Measurements from ENCODE around the gene NAALADL1.

Gene NAALADL1

DNA sequence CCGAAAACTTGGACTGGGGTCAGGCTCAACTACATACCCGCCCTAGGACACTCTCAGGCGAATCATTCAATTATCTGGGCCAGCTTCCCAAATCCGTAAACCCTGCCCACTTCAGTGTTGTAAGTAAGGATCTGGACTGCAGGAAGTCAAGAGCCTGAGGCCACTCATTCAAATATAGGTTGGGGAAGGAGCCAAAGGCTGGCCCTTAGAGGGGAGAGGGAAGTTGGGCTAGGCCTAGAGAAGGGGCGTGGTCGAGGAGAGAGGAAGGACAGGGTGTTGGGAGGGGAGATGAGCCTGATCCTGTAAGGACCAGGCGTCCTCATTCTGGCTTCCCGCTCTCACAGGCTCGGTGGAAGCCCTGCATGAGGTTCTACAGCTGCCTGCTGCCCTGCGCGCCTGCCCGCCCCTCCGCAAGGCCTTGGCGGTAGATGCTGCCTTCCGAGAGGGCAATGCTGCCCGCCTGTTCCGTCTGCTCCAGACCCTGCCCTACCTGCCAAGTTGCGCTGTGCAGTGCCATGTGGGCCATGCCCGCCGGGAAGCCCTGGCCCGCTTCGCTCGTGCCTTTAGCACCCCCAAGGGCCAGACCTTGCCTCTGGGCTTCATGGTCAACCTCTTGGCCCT, 14.4 kb downstream of the NAALADL1 start:
- no peak overlapping the region for H3K4me3 ChIP-seq (ENCODE audit: low read depth, low read length)
- no peaks in the 10 kb centered on the region for H3K4me1 ChIP-seq
- no peaks in the 10 kb centered on the region for H3K79me2 ChIP-seq
- TF ChIP-seq, protein P1, sequence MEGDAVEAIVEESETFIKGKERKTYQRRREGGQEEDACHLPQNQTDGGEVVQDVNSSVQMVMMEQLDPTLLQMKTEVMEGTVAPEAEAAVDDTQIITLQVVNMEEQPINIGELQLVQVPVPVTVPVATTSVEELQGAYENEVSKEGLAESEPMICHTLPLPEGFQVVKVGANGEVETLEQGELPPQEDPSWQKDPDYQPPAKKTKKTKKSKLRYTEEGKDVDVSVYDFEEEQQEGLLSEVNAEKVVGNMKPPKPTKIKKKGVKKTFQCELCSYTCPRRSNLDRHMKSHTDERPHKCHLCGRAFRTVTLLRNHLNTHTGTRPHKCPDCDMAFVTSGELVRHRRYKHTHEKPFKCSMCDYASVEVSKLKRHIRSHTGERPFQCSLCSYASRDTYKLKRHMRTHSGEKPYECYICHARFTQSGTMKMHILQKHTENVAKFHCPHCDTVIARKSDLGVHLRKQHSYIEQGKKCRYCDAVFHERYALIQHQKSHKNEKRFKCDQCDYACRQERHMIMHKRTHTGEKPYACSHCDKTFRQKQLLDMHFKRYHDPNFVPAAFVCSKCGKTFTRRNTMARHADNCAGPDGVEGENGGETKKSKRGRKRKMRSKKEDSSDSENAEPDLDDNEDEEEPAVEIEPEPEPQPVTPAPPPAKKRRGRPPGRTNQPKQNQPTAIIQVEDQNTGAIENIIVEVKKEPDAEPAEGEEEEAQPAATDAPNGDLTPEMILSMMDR (IDR thresholded peaks at IDR 0.05) = no peak
- H3K9me3 ChIP-seq (ENCODE audit: control insufficient read depth, low read length) = no peaks in the 10 kb centered on the region
- H3K36me3 ChIP-seq (ENCODE audit: control insufficient read depth, insufficient read depth, low read length) = no peaks in the 10 kb centered on the region
- no peaks in the 10 kb centered on the region for H3K27me3 ChIP-seq (ENCODE audit: control insufficient read depth, insufficient read depth, low read length)
- H3K27ac ChIP-seq = no peak overlapping the region
- no peak overlapping the region for H3K9ac ChIP-seq
- H2AFZ ChIP-seq = no peak overlapping the region
- no peak overlapping the region for H3K4me2 ChIP-seq (ENCODE audit: low read length)

DNA sequence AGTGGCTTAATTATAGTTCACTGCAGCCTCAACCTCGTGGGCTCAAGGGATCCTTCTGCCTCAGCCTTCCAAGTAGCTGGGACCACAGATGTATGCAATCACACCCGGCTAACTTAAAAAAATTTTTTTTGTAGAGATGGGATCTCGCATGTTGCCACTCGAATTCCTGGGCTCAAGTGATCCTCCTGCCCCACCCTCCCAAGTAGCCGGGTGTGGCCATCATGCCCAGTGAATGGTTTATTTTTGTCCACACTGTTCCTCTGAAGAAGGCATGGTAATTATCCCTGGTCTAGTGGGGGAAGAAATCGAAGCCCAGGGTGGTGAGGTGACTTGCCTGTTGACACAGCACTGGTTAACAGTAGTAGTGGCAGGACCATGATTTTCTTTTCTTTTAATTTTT, 15.5 kb downstream of the NAALADL1 start:
- Histone ChIP-seq H3K9me3 (ENCODE audit: control insufficient read depth, low read length) (no peaks in the 10 kb centered on the region), H3K4me2 (ENCODE audit: low read length) (no peak overlapping the region), H3K36me3 (ENCODE audit: control insufficient read depth, insufficient read depth, low read length) (no peaks in the 10 kb centered on the region), H3K27me3 (ENCODE audit: control insufficient read depth, insufficient read depth, low read length) (no peaks in the 10 kb centered on the region), H3K4me1 (no peaks in the 10 kb centered on the region), H3K9ac (no peak overlapping the region), H3K79me2 (no peaks in the 10 kb centered on the region), H2AFZ (no peak overlapping the region), H3K4me3 (ENCODE audit: low read depth, low read length) (no peak overlapping the region), H3K27ac (no peak overlapping the region)
- TF ChIP-seq, protein P1 (IDR thresholded peaks at IDR 0.05) = no peak

DNA sequence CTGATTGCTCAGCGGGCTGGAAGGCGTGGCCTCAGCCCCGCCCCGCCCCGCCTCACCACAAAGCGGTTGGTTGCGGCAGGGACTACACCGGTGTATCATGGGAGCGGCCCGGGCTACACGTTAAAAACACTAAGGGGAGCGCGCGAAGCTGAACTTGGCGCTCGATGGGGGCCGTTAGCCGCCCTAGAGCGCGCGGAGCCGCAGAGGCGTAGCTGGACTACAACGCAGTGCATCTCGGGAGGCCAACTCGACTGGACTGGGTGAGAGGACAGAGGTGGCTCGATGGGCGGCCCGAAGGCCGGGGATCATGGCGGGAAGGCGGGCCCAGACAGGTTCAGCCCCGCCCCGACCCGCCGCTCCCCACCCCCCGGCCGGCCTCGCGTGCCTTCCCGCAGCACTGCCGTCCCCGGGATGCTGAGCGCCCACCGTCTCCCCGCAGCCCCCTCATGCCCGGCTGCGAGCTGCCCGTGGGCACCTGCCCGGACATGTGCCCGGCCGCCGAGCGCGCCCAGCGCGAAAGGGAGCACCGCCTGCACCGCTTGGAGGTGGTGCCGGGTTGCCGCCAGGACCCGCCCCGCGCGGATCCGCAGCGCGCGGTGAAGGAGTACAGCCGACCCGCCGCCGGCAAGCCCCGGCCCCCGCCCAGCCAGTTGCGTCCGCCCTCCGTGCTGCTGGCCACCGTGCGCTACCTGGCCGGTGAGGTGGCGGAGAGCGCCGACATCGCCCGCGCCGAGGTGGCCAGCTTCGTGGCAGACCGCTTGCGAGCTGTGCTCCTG, 17.3 kb downstream of the NAALADL1 start, which contains the start of gene SAC3D1:
SAC3D1 (plus strand) TSS at position 364 of the 776 bp plus-strand sequence; CDS start at position 447, 83 bp downstream.
- TF ChIP-seq, protein P1 (IDR thresholded peaks at IDR 0.05) = no peak
- no peaks in the 10 kb centered on the region for H3K27me3 ChIP-seq (ENCODE audit: control insufficient read depth, insufficient read depth, low read length)
- H3K79me2 ChIP-seq = no peaks in the 10 kb centered on the region
- peak within 1 kb of the TSS; percentile 91 for H2AFZ ChIP-seq
- H3K4me2 ChIP-seq (ENCODE audit: low read length) = peak within 1 kb of the TSS; percentile 72
- H3K36me3 ChIP-seq (ENCODE audit: control insufficient read depth, insufficient read depth, low read length) = no peaks in the 10 kb centered on the region
- no peaks in the 10 kb centered on the region for H3K4me1 ChIP-seq
- no peak within 1 kb of the TSS for H3K9ac ChIP-seq
- H3K4me3 ChIP-seq (ENCODE audit: low read depth, low read length) = peak within 1 kb of the TSS; percentile 63
- peak within 1 kb of the TSS; percentile 81 for H3K27ac ChIP-seq
- no peaks in the 10 kb centered on the region for H3K9me3 ChIP-seq (ENCODE audit: control insufficient read depth, low read length)

DNA sequence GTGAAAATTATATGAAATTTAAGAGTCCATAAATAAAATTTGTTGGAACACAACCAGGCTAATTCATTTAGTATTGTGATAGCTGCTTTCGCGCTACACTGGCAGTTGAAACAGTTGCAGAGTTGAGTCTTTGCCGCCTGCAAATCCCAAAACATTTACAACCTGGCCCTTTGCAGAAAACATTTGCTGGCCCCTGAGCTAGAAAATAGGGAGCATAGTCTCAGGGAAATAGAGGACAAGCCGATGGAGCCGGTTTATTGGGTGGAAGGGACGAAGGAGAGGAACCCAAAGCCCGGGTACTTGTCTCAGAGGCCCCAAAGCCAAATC, 17.9 kb downstream of the NAALADL1 start:
- H3K4me1 ChIP-seq = no peaks in the 10 kb centered on the region
- H3K4me3 ChIP-seq (ENCODE audit: low read depth, low read length) = peak overlapping the region; percentile 63
- no peaks in the 10 kb centered on the region for H3K36me3 ChIP-seq (ENCODE audit: control insufficient read depth, insufficient read depth, low read length)
- H3K9ac ChIP-seq = no peak overlapping the region
- no peaks in the 10 kb centered on the region for H3K79me2 ChIP-seq
- H3K9me3 ChIP-seq (ENCODE audit: control insufficient read depth, low read length) = no peaks in the 10 kb centered on the region
- H3K27ac ChIP-seq = peak overlapping the region; percentile 81
- no peaks in the 10 kb centered on the region for H3K27me3 ChIP-seq (ENCODE audit: control insufficient read depth, insufficient read depth, low read length)
- TF ChIP-seq, protein P1 (IDR thresholded peaks at IDR 0.05) = no peak
- peak overlapping the region; percentile 91 for H2AFZ ChIP-seq
- H3K4me2 ChIP-seq (ENCODE audit: low read length) = peak overlapping the region; percentile 72
